Liver (tissue), 9 donors: ENCODE measurements around the gene FIP1L1. TPM values are rescaled to one million over a fixed set of nuclear protein-coding genes. Genes with fewer than 3 reads are reported as not detected.

Source experiments
- DNase-seq: peaks from one replicate; pipeline ENCODE4 v3.0.0-alpha.2; 2017; ENCODE audit warnings: low spot score
- H3K27ac ChIP-seq, 2 donors: one replicate each; pipeline ENCODE4 v1.7.0; 2013; ENCODE audit warnings: inconsistent platforms in 2 of 2, low read length in 2 of 2, control low read depth in 1 of 2, low read depth in 1 of 2, mild to moderate bottlenecking in 1 of 2
- H3K27me3 ChIP-seq, 4 donors: one replicate each; pipeline versions ENCODE4 v1.6.1 to v1.7.0; 2013; ENCODE audit warnings: low read length in 3 of 4, inconsistent platforms in 1 of 4, mild to moderate bottlenecking in 1 of 4, moderate library complexity in 1 of 4; ENCODE audit not compliant: control insufficient read depth in 4 of 4, insufficient read depth in 4 of 4
- H3K36me3 ChIP-seq, 4 donors: one replicate each; pipeline versions ENCODE4 v1.6.1 to v1.7.0; 2013; ENCODE audit warnings: low read length in 3 of 4, mild to moderate bottlenecking in 3 of 4, low read depth in 1 of 4, moderate library complexity in 1 of 4; ENCODE audit not compliant: control insufficient read depth in 4 of 4, insufficient read depth in 3 of 4
- H3K4me1 ChIP-seq, 4 donors: one replicate each; pipeline versions ENCODE4 v1.6.1 to v1.7.0; 2013; ENCODE audit warnings: low read length in 3 of 4, mild to moderate bottlenecking in 3 of 4, moderate library complexity in 1 of 4; ENCODE audit not compliant: control insufficient read depth in 4 of 4, insufficient read depth in 4 of 4
- H3K4me3 ChIP-seq, 3 donors: one replicate each; pipeline versions ENCODE4 v1.6.1 to v1.7.0; 2013; ENCODE audit warnings: low read length in 3 of 3, control low read depth in 1 of 3, low read depth in 1 of 3, mild to moderate bottlenecking in 1 of 3
- H3K9ac ChIP-seq, 2 donors: one replicate each; pipeline ENCODE4 v1.7.0; 2013; ENCODE audit warnings: low read length in 2 of 2, mild to moderate bottlenecking in 2 of 2, moderate library complexity in 2 of 2, control low read depth in 1 of 2, low read depth in 1 of 2
- H3K9me3 ChIP-seq, 4 donors: one replicate each; pipeline versions ENCODE4 v1.6.1 to v1.7.0; 2013; ENCODE audit warnings: low read length in 3 of 4; ENCODE audit not compliant: control insufficient read depth in 4 of 4
- ATF3 ChIP-seq: IDR thresholded peaks from 2 replicates; pipeline ENCODE4 v1.6.1; 2016; ENCODE audit warnings: antibody characterized with exemption
- EGR1 ChIP-seq, 2 donors: IDR thresholded peaks; 2 replicates each; pipeline ENCODE4 v1.6.1; 2016 to 2018; ENCODE audit warnings: antibody characterized with exemption in 2 of 2, low read depth in 2 of 2
- FOXA1 ChIP-seq: IDR thresholded peaks from 2 replicates; pipeline ENCODE4 v1.6.1; 2016; ENCODE audit warnings: antibody characterized with exemption
- FOXA2 ChIP-seq: IDR thresholded peaks from 2 replicates; pipeline ENCODE4 v1.6.1; 2016; ENCODE audit warnings: antibody characterized with exemption
- GABPA ChIP-seq, 2 donors: IDR thresholded peaks in 1 of 2; conservative IDR thresholded peaks in 1 of 2; 2 replicates each; pipeline ENCODE4 v1.6.1; 2016; ENCODE audit warnings: antibody characterized with exemption in 2 of 2, mild to moderate bottlenecking in 1 of 2, moderate library complexity in 1 of 2
- HNF4A ChIP-seq, 2 donors: conservative IDR thresholded peaks; 2 replicates each; pipeline ENCODE4 v1.6.1; 2016; ENCODE audit warnings: antibody characterized with exemption in 2 of 2, mild to moderate bottlenecking in 2 of 2
- HNF4G ChIP-seq: IDR thresholded peaks from 2 replicates; pipeline ENCODE4 v1.6.1; 2016; ENCODE audit warnings: antibody characterized with exemption
- JUND ChIP-seq, 2 donors: IDR thresholded peaks; 2 replicates each; pipeline ENCODE4 v1.6.1; 2016; ENCODE audit warnings: antibody characterized with exemption in 2 of 2
- NR2F2 ChIP-seq: IDR thresholded peaks from 2 replicates; pipeline ENCODE4 v1.6.1; 2016; ENCODE audit warnings: antibody characterized with exemption
- REST ChIP-seq: IDR thresholded peaks from 2 replicates; pipeline ENCODE4 v1.6.1; 2016; ENCODE audit warnings: antibody characterized with exemption, mild to moderate bottlenecking
- YY1 ChIP-seq: IDR thresholded peaks from 2 replicates; pipeline ENCODE4 v1.6.1; 2016; ENCODE audit warnings: antibody characterized with exemption, mild to moderate bottlenecking
- ZBTB33 ChIP-seq: IDR thresholded peaks from 2 replicates; pipeline ENCODE4 v1.6.1; 2016; ENCODE audit warnings: antibody characterized with exemption
- polyA plus RNA-seq, 2 donors: library from polyadenylated mRNA; stranded (reverse) in 1 of 2; unstranded in 1 of 2; fragments of 200-250 nt in 1 of 2; fragments of >200 nt in 1 of 2; fragmentation: Nextera tagmentation in 1 of 2; extraction: Ambion mirVana in 1 of 2; gene quantifications; one replicate each; pipeline versions ENCODE4 v1.2.1 to v1.2.3, GENCODE V29; 2013 to 2015
- total RNA-seq, 2 donors: library from RNA; depleted of rRNA; stranded (reverse); fragments of >200 nt; gene quantifications; one replicate each; pipeline ENCODE4 v1.2.3, GENCODE V29; 2014
- TF ChIP-seq, protein P1 (sequence below): IDR thresholded peaks from 2 replicates; pipeline ENCODE4 v1.6.1; 2016; ENCODE audit warnings: antibody characterized with exemption
- TF ChIP-seq, protein P2 (sequence below): fragments of 150-350 bp; IDR thresholded peaks from 2 replicates; pipeline ENCODE4 v1.5.1; 2017; ENCODE audit warnings: improper control_type of control experiment, low read depth, low read length; ENCODE audit not compliant: missing input control
- donor health status: healthy.
- donor health status: healthy.
- donor health status: healthy.
- donor health status: healthy.
- donor health status: healthy.

FIP1L1 gene
- total and polyA plus RNA-seq, 4 donors: 12.2 to 30.3 (median 18.4) TPM

DNA sequence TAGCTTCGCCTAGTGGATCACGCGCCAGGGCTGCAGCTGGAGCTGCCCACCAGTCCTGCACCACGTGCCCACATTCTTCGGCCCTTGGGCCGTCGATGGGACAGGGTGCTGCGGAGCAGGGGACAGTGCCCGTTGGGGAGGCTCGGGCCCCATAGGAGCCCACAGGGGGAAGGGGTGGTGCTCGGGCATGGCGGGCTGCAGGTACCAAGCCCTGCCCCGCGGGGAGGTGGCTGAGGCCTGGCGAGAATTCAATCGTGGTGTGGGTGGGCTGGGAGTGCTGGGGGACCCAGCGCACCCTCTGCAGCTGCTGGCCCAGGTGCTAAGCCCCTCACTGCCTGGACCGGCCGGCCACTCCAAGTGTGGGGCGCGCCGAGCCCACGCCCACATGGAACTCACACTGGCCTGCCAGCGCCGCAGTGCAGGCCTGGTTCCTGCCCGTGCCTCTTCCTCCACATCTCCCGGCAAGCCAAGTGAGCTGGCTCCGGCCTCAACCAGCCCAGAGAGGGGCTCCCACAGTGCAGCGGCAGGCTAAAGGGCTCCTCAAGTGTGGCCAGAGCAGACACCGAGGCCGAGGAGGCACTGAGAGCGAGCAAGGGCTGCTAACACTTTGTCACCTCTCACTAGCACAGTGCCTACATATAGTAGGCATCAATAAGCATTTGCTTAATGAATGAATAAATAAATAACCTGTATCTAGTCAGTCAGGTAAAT is 23.3 kb upstream of the FIP1L1 start (continued):
- TF ChIP-seq JUND (IDR thresholded peaks at IDR 0.05): no peak
- no peak for TF ChIP-seq EGR1 (IDR thresholded peaks at IDR 0.05; ENCODE audit: low read depth in 2 of 2)
- no peak for TF ChIP-seq NR2F2
- TF ChIP-seq, protein P1, sequence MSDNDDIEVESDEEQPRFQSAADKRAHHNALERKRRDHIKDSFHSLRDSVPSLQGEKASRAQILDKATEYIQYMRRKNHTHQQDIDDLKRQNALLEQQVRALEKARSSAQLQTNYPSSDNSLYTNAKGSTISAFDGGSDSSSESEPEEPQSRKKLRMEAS: no peak
- no peak for TF ChIP-seq FOXA1
- TF ChIP-seq FOXA2: no peak
- no peak for TF ChIP-seq ZBTB33
- TF ChIP-seq HNF4A (conservative IDR thresholded peaks at IDR 0.05): no peak

DNA sequence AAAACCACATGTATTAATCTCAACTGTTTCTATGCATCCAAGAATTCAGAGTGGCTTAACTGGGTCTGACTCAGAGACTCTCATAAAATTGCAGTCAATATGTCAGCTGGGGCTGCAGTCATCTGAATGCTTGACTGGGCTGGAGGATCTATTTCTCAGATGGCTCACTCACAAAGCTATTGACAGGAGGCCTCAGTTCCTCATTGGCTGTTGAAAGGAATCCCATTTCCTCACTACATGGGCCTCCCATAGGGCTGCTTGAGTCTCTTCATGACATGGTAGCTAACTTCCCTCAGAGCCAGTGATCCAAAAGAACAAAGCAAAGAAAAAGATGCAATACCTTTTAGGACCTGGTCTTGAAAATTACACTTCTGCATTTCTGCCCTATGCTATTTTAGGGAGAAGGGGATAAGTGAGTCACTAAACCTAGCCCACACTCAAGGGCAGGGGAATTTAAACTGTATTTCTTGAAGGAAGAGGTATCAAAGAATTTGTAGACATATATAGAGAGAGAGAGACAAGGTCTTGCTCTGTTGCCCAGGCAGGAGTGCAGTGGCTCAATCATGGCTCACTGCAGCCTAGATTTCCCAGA is 21.4 kb upstream of the FIP1L1 start:
- DNase-seq: no peak
- Histone ChIP-seq H3K4me1 (no peaks in the 10 kb centered on the region), H3K36me3 (peaks cover 0 to 8% (median under 1%) of the 10 kb centered on the region in 4 donors), H3K9ac (no peak overlapping the region), H3K27ac (no peak overlapping the region), H3K27me3 (no peaks in the 10 kb centered on the region), H3K9me3 (no peaks in the 10 kb centered on the region), H3K4me3 (no peak overlapping the region)
- TF ChIP-seq FOXA2: no peak
- no peak for TF ChIP-seq HNF4A (conservative IDR thresholded peaks at IDR 0.05)
- no peak for TF ChIP-seq GABPA (IDR thresholded peaks at IDR 0.05 in 1 of 2, conservative IDR thresholded peaks at IDR 0.05 in 1 of 2)
- no peak for TF ChIP-seq HNF4G
- no peak for TF ChIP-seq REST
- TF ChIP-seq, protein P2, sequence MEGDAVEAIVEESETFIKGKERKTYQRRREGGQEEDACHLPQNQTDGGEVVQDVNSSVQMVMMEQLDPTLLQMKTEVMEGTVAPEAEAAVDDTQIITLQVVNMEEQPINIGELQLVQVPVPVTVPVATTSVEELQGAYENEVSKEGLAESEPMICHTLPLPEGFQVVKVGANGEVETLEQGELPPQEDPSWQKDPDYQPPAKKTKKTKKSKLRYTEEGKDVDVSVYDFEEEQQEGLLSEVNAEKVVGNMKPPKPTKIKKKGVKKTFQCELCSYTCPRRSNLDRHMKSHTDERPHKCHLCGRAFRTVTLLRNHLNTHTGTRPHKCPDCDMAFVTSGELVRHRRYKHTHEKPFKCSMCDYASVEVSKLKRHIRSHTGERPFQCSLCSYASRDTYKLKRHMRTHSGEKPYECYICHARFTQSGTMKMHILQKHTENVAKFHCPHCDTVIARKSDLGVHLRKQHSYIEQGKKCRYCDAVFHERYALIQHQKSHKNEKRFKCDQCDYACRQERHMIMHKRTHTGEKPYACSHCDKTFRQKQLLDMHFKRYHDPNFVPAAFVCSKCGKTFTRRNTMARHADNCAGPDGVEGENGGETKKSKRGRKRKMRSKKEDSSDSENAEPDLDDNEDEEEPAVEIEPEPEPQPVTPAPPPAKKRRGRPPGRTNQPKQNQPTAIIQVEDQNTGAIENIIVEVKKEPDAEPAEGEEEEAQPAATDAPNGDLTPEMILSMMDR: no peak
- TF ChIP-seq YY1: no peak
- no peak for TF ChIP-seq FOXA1
- no peak for TF ChIP-seq ATF3
